Measurements from ENCODE around the gene NEK9.

The NEK9 gene

GRCh38 chr14:75174066-75174465 is 47.2 kb upstream of the NEK9 start:
- no peak for TF ChIP-seq EZH2phosphoT487 (conservative IDR thresholded peaks at IDR 0.05; ENCODE audit: low read length)
- TF ChIP-seq, protein P1, sequence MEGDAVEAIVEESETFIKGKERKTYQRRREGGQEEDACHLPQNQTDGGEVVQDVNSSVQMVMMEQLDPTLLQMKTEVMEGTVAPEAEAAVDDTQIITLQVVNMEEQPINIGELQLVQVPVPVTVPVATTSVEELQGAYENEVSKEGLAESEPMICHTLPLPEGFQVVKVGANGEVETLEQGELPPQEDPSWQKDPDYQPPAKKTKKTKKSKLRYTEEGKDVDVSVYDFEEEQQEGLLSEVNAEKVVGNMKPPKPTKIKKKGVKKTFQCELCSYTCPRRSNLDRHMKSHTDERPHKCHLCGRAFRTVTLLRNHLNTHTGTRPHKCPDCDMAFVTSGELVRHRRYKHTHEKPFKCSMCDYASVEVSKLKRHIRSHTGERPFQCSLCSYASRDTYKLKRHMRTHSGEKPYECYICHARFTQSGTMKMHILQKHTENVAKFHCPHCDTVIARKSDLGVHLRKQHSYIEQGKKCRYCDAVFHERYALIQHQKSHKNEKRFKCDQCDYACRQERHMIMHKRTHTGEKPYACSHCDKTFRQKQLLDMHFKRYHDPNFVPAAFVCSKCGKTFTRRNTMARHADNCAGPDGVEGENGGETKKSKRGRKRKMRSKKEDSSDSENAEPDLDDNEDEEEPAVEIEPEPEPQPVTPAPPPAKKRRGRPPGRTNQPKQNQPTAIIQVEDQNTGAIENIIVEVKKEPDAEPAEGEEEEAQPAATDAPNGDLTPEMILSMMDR (IDR thresholded peaks at IDR 0.05; ENCODE audit: insufficient read depth, low read length, poor library complexity, severe bottlenecking), result no peak
- H3K4me2 ChIP-seq (ENCODE audit: low read depth, low read length, poor library complexity, severe bottlenecking), result peak overlapping the region; percentile 5
- H3K4me3 ChIP-seq (ENCODE audit: insufficient read depth, low read length, poor library complexity, severe bottlenecking), result no peak overlapping the region

DNA sequence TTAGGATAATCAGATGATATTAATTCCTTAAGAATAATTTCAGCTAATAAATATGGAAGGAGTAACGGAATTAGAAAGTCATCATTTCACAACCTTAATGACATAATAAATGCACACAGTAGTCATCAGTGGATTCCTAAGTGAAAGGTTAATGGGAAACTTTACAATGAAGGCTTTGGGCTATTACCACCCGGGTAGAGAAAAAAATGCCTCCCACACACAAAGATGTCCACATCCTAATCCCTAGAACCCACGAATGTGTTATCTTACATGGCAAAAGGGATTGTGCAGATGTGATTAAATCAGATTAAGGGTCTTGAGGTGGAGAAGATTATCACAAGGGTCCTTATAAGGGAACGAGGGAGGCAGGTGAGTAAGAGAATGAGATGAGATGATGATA is 43.9 kb upstream of the NEK9 start:
- peaks cover 5% of the 10 kb centered on the region for H4K20me1 ChIP-seq (ENCODE audit: low read depth, low read length)
- no peak overlapping the region for H3K4me2 ChIP-seq (ENCODE audit: low read depth, low read length, poor library complexity, severe bottlenecking)
- H3K27ac ChIP-seq (ENCODE audit: low read depth, low read length), result no peak overlapping the region

More at GRCh38 chr14:75174066-75174465, 47.2 kb upstream of the NEK9 start:
- H3K27me3 ChIP-seq (ENCODE audit: low read length), result no peaks in the 10 kb centered on the region
- no peak overlapping the region for H3K27ac ChIP-seq (ENCODE audit: low read depth, low read length)
- no peaks in the 10 kb centered on the region for H3K36me3 ChIP-seq (ENCODE audit: low read length)
- H3F3A ChIP-seq (ENCODE audit: insufficient read depth), result peaks cover 8% of the 10 kb centered on the region; the same call in 1 of the 2 replicates
- H3K9me3 ChIP-seq (ENCODE audit: insufficient read depth, low read length), result no peaks in the 10 kb centered on the region
- peaks cover 66% of the 10 kb centered on the region for H3K79me2 ChIP-seq (ENCODE audit: insufficient read depth, low read length)
- H4K20me1 ChIP-seq (ENCODE audit: low read depth, low read length), result no peaks in the 10 kb centered on the region; the same call in 1 of the 2 replicates
- H2AFZ ChIP-seq (ENCODE audit: low read depth, low read length, severe bottlenecking), result no peak overlapping the region
- H3K9ac ChIP-seq (ENCODE audit: low read length), result no peak overlapping the region
- H3K9me2 ChIP-seq (replicated peaks; ENCODE audit: insufficient read depth, low read length), result no peaks in the 10 kb centered on the region

GRCh38 chr14:75168586-75169335 is 41.9 kb upstream of the NEK9 start:
- no peak overlapping the region for H3K9ac ChIP-seq (ENCODE audit: low read length)
- H3F3A ChIP-seq (ENCODE audit: insufficient read depth), result no peaks in the 10 kb centered on the region
- TF ChIP-seq, protein P1 (IDR thresholded peaks at IDR 0.05; ENCODE audit: insufficient read depth, low read length, poor library complexity, severe bottlenecking), result no peak
- TF ChIP-seq EZH2phosphoT487 (conservative IDR thresholded peaks at IDR 0.05; ENCODE audit: low read length), result no peak
- no peaks in the 10 kb centered on the region for H3K27me3 ChIP-seq (ENCODE audit: low read length)
- peaks cover 5% of the 10 kb centered on the region; the same call in 1 of the 2 replicates for H4K20me1 ChIP-seq (ENCODE audit: low read depth, low read length)
- H3K9me2 ChIP-seq (replicated peaks; ENCODE audit: insufficient read depth, low read length), result no peaks in the 10 kb centered on the region
- no peaks in the 10 kb centered on the region for H3K36me3 ChIP-seq (ENCODE audit: low read length)
- peaks cover 86% of the 10 kb centered on the region for H3K79me2 ChIP-seq (ENCODE audit: insufficient read depth, low read length)
- no peaks in the 10 kb centered on the region for H3K9me3 ChIP-seq (ENCODE audit: insufficient read depth, low read length)
- H3K27ac ChIP-seq (ENCODE audit: low read depth, low read length), result no peak overlapping the region
- H3K4me3 ChIP-seq (ENCODE audit: insufficient read depth, low read length, poor library complexity, severe bottlenecking), result no peak overlapping the region
- H2AFZ ChIP-seq (ENCODE audit: low read depth, low read length, severe bottlenecking), result no peak overlapping the region
- H3K4me2 ChIP-seq (ENCODE audit: low read depth, low read length, poor library complexity, severe bottlenecking), result no peak overlapping the region

More for the DNA sequence above, 43.9 kb upstream of the NEK9 start:
- peaks cover 2% of the 10 kb centered on the region; the same call in 1 of the 2 replicates for H3F3A ChIP-seq (ENCODE audit: insufficient read depth)
- H3K9ac ChIP-seq (ENCODE audit: low read length), result no peak overlapping the region
- TF ChIP-seq, protein P1 (IDR thresholded peaks at IDR 0.05; ENCODE audit: insufficient read depth, low read length, poor library complexity, severe bottlenecking), result no peak
- no peak for TF ChIP-seq EZH2phosphoT487 (conservative IDR thresholded peaks at IDR 0.05; ENCODE audit: low read length)
- no peak overlapping the region for H2AFZ ChIP-seq (ENCODE audit: low read depth, low read length, severe bottlenecking)
- no peaks in the 10 kb centered on the region for H3K27me3 ChIP-seq (ENCODE audit: low read length)
- no peaks in the 10 kb centered on the region for H3K36me3 ChIP-seq (ENCODE audit: low read length)
- no peaks in the 10 kb centered on the region for H3K9me2 ChIP-seq (replicated peaks; ENCODE audit: insufficient read depth, low read length)
- no peak overlapping the region for H3K4me3 ChIP-seq (ENCODE audit: insufficient read depth, low read length, poor library complexity, severe bottlenecking)
- H3K9me3 ChIP-seq (ENCODE audit: insufficient read depth, low read length), result no peaks in the 10 kb centered on the region
- peaks cover 95% of the 10 kb centered on the region for H3K79me2 ChIP-seq (ENCODE audit: insufficient read depth, low read length)

Data from SU-DHL-6 (cell line).